DOHH2 (cell line): ENCODE measurements around the gene LSM14B.

ENCODE experiments used
- H3F3A ChIP-seq: fragments of 200-600 bp; sonication (generic), shearing (Covaris generic); 2 replicates; pipeline ENCODE4 v1.6.0; 2016; ENCODE audit warnings: antibody characterized with exemption, mild to moderate bottlenecking; ENCODE audit not compliant: control insufficient read depth, insufficient read depth
- H3K27ac ChIP-seq: fragments of 200-600 bp; sonication (generic); 2 replicates; pipeline ENCODE4 v1.5.1; 2014; ENCODE audit warnings: low read depth, mild to moderate bottlenecking, low read length, moderate library complexity
- H3K27me3 ChIP-seq: fragments of 200-600 bp; sonication (generic); 2 replicates; pipeline ENCODE4 v1.6.1; 2014; ENCODE audit warnings: mild to moderate bottlenecking, low read length, mixed read lengths; ENCODE audit not compliant: control insufficient read depth
- H3K36me3 ChIP-seq: fragments of 200-600 bp; sonication (generic); 2 replicates; pipeline ENCODE4 v1.6.1; 2014; ENCODE audit warnings: mild to moderate bottlenecking, low read length, moderate library complexity, mixed read lengths; ENCODE audit not compliant: control insufficient read depth
- H3K4me1 ChIP-seq: fragments of 200-600 bp; sonication (generic); 2 replicates; pipeline ENCODE4 v1.6.1; 2014; ENCODE audit warnings: mild to moderate bottlenecking, low read length, mixed read lengths; ENCODE audit not compliant: control insufficient read depth
- H3K4me2 ChIP-seq: fragments of 200-600 bp; sonication (generic); 2 replicates; pipeline ENCODE4 v1.6.0; 2014; ENCODE audit warnings: mild to moderate bottlenecking, low read length, moderate library complexity
- H3K4me3 ChIP-seq: fragments of 200-600 bp; sonication (generic); 2 replicates; pipeline ENCODE4 v1.5.1; 2014; ENCODE audit warnings: mild to moderate bottlenecking, low read length, mixed read lengths
- H3K79me2 ChIP-seq: fragments of 200-600 bp; sonication (generic); 2 replicates; pipeline ENCODE4 v1.6.1; 2014; ENCODE audit warnings: mild to moderate bottlenecking, low read length, mixed read lengths; ENCODE audit not compliant: control insufficient read depth
- H3K9me2 ChIP-seq: fragments of 200-600 bp; sonication (generic); replicated peaks from 2 replicates; pipeline ENCODE4 v1.6.1; 2014; ENCODE audit warnings: mild to moderate bottlenecking, low read length, mixed read lengths; ENCODE audit not compliant: control insufficient read depth
- H3K9me3 ChIP-seq: fragments of 200-600 bp; sonication (generic); 2 replicates; pipeline ENCODE4 v1.6.1; 2014; ENCODE audit warnings: antibody characterized with exemption, low read length, mixed read lengths; ENCODE audit not compliant: control insufficient read depth, insufficient read depth
- H4K20me1 ChIP-seq: fragments of 200-600 bp; sonication (generic); 2 replicates; pipeline ENCODE4 v1.6.0; 2014; ENCODE audit warnings: low read depth, mild to moderate bottlenecking, antibody characterized with exemption, low read length, moderate library complexity; ENCODE audit not compliant: control insufficient read depth, insufficient read depth
- CTCF ChIP-seq: fragments of 200-600 bp; sonication (generic); IDR thresholded peaks from one replicate; pipeline ENCODE4 v1.5.1; 2014; ENCODE audit warnings: antibody characterized with exemption, mild to moderate bottlenecking, low read depth, low read length; ENCODE audit not compliant: poor library complexity, severe bottlenecking
- EZH2phosphoT487 ChIP-seq: fragments of 200-600 bp; sonication (generic); IDR thresholded peaks from 2 replicates; pipeline ENCODE4 v1.6.1; 2017; ENCODE audit warnings: borderline replicate concordance, mild to moderate bottlenecking, antibody characterized with exemption, low read length, moderate library complexity, mixed read lengths

LSM14B gene

GRCh38 chr20:62142252-62143080 is 20.2 kb downstream of the LSM14B start:
- H3K4me3 ChIP-seq = peak overlapping the region; percentile 81
- no peak for TF ChIP-seq EZH2phosphoT487
- no peak for TF ChIP-seq CTCF
- H4K20me1 ChIP-seq = peaks cover 36% of the 10 kb centered on the region
- H3K27me3 ChIP-seq = no peaks in the 10 kb centered on the region
- peaks cover 6% of the 10 kb centered on the region for H3F3A ChIP-seq
- H3K9me2 ChIP-seq = no peaks in the 10 kb centered on the region
- H3K79me2 ChIP-seq = peaks cover 89% of the 10 kb centered on the region
- peaks cover 58% of the 10 kb centered on the region for H3K36me3 ChIP-seq
- H3K9me3 ChIP-seq = no peaks in the 10 kb centered on the region
- H3K4me2 ChIP-seq = peak overlapping the region; percentile 90
- H3K4me1 ChIP-seq = peaks cover 25% of the 10 kb centered on the region
- H3K27ac ChIP-seq = peak overlapping the region; percentile 52

- no peak for TF ChIP-seq EZH2phosphoT487
- no peak for TF ChIP-seq CTCF
- Histone ChIP-seq H3K9me3 (no peaks in the 10 kb centered on the region), H3F3A (no peaks in the 10 kb centered on the region; the same call in 1 of the 2 replicates), H3K27ac (peak within 1 kb of the TSS; percentile 52), H3K36me3 (peaks cover 49% of the 10 kb centered on the region), H3K4me2 (peak within 1 kb of the TSS; percentile 90), H3K27me3 (no peaks in the 10 kb centered on the region), H4K20me1 (peaks cover 34% of the 10 kb centered on the region), H3K9me2 (no peaks in the 10 kb centered on the region), H3K4me3 (peak within 1 kb of the TSS; percentile 84), H3K79me2 (peaks cover 88% of the 10 kb centered on the region), H3K4me1 (peaks cover 25% of the 10 kb centered on the region)
Observed at GRCh38 chr20:62143081-62143956, 21.0 kb downstream of the LSM14B start, which contains the start of the genes PSMA7 and SS18L1. PSMA7 (minus strand) TSS chr20:62143394; CDS start chr20:62143303, 91 bp downstream. SS18L1 (plus strand) TSS chr20:62143769; CDS start chr20:62143821, 52 bp downstream.

- H3K4me2 ChIP-seq = peak overlapping the region; percentile 55
- no peak overlapping the region for H3K27ac ChIP-seq
- H3K27me3 ChIP-seq = no peaks in the 10 kb centered on the region
- H3K36me3 ChIP-seq = peaks cover 41% of the 10 kb centered on the region
- peaks cover 92% of the 10 kb centered on the region for H3K79me2 ChIP-seq
- no peaks in the 10 kb centered on the region for H3K9me3 ChIP-seq
- peaks cover 25% of the 10 kb centered on the region for H3K4me1 ChIP-seq
- no peaks in the 10 kb centered on the region for H3K9me2 ChIP-seq
- peaks cover 36% of the 10 kb centered on the region for H4K20me1 ChIP-seq
- no peak for TF ChIP-seq EZH2phosphoT487
- peak overlapping the region; percentile 84 for H3K4me3 ChIP-seq
- H3F3A ChIP-seq = no peaks in the 10 kb centered on the region
Observed at GRCh38 chr20:62143957-62144825, 21.9 kb downstream of the LSM14B start.
